ENCODE measurements around the gene NCDN. TPM values are rescaled to one million over a fixed set of nuclear protein-coding genes. Genes with fewer than 3 reads are reported as not detected.

The NCDN gene
- total RNA-seq, 4 donors from 2014 or later, result 6.3 to 10.5 (median 7.9) TPM

GRCh38 chr1:35573198-35574124, 15.9 kb downstream of the NCDN start, which contains the start of gene TFAP2E:
TFAP2E (plus strand) TSS chr1:35573314; CDS start chr1:35573578, 264 bp downstream.
- TF ChIP-seq CTCF (IDR thresholded peaks at IDR 0.05; ENCODE audit: low read depth), result no peak

DNA sequence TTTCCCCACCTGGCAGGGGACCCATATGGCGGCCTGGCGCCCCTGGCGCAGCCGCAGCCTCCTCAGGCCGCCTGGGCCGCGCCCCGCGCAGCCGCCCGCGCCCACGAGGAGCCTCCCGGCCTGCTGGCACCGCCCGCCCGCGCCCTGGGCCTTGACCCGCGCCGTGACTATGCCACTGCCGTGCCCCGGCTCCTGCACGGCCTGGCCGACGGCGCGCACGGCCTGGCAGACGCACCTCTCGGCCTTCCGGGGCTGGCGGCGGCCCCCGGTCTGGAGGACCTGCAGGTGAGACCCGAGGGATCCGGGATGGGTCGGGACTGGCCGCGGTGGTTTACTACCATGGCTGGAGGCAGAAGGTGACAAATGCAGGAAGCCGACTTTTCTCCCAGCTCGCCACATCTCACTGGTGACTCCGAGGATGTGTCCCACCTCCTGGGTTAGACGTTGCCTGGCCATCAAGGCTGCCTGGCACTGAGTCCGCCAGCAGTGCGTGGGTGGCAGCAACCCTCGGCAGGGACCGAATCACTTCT, 16.6 kb downstream of the NCDN start:
- no peak for TF ChIP-seq CTCF (IDR thresholded peaks at IDR 0.05; ENCODE audit: low read depth)

GRCh38 chr1:35574655-35575415, 17.2 kb downstream of the NCDN start:
- no peak for TF ChIP-seq CTCF (IDR thresholded peaks at IDR 0.05; ENCODE audit: low read depth)

DNA sequence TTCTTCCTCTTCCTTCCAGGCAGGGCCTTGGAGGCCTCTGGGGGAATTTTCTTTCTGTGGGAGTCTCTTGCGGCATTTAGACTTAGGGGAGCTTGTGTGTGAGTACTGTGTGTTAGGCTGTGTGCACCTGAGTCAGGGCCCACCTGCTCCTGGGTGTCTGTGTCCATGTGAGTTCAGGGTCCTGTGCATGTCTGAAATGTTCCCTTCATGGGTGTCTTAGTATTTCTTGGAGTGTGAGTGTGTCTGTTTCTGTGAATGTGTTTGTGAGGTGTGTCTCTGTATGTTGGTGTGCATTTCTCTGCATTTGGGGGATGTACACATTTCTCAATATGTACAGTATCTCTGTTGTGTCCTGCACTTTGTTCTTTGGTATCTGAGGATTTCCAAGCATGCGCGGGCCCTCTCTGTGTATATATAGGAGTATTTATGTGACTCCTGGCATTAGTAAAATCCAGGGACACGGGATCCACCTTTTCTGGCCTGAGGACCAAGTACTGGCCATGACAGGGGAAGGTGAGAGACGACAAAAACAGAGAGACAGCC, 17.9 kb downstream of the NCDN start:
- TF ChIP-seq CTCF (IDR thresholded peaks at IDR 0.05; ENCODE audit: low read depth), result no peak

DNA sequence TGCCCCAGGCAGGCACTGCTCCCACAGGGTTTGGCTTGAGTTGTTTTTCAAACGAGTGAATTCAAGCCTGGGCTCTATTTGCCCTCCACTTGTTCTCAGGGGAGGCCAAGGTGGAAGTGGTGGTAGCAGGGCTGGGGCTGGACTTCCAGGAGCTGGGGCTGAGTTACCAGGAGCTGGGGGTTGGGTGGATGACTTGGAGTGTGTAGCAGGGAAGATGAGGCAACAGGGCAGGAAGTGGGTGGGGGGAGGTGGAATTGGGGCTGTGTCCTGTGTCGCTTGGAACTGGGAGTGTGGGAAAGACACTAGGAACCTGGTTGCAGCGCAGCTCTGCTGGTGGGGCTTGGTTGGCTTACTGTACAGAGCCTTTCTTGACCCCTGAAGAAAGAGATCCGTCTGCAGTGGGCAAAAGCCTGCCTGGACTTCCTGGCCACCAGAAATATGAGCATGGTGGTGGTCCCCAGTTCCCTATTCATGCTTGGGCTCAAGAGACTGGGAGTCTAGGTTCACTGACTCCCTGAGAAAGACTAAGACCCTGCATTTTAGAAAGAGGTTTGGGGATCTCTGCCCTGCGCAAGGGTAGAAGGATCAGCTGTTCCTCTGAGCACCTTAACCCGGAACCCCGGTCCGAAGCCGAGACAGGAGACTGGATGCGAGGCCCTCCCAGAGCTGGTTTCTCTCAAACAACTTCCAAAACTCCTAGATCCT, 18.6 kb downstream of the NCDN start:
- TF ChIP-seq CTCF (IDR thresholded peaks at IDR 0.05; ENCODE audit: low read depth), result no peak

- TF ChIP-seq CTCF (IDR thresholded peaks at IDR 0.05; ENCODE audit: low read depth), result no peak
These were observed 19.7 kb downstream of the NCDN start for GRCh38 chr1:35577071-35577998.
